Liver (tissue), 9 donors: ENCODE results near the gene MYCBPAP. TPM values are rescaled to one million over a fixed set of nuclear protein-coding genes. Genes with fewer than 3 reads are reported as not detected.

Experiments used
- DNase-seq: peaks from one replicate; pipeline ENCODE4 v3.0.0-alpha.2; 2017; ENCODE audit warnings: low spot score
- H3K27ac ChIP-seq, 2 donors: one replicate each; pipeline ENCODE4 v1.7.0; 2013; ENCODE audit warnings: inconsistent platforms in 2 of 2, low read length in 2 of 2, control low read depth in 1 of 2, low read depth in 1 of 2, mild to moderate bottlenecking in 1 of 2
- H3K27me3 ChIP-seq, 4 donors: one replicate each; pipeline versions ENCODE4 v1.6.1 to v1.7.0; 2013; ENCODE audit warnings: low read length in 3 of 4, inconsistent platforms in 1 of 4, mild to moderate bottlenecking in 1 of 4, moderate library complexity in 1 of 4; ENCODE audit not compliant: control insufficient read depth in 4 of 4, insufficient read depth in 4 of 4
- H3K36me3 ChIP-seq, 4 donors: one replicate each; pipeline versions ENCODE4 v1.6.1 to v1.7.0; 2013; ENCODE audit warnings: low read length in 3 of 4, mild to moderate bottlenecking in 3 of 4, low read depth in 1 of 4, moderate library complexity in 1 of 4; ENCODE audit not compliant: control insufficient read depth in 4 of 4, insufficient read depth in 3 of 4
- H3K4me1 ChIP-seq, 4 donors: one replicate each; pipeline versions ENCODE4 v1.6.1 to v1.7.0; 2013; ENCODE audit warnings: low read length in 3 of 4, mild to moderate bottlenecking in 3 of 4, moderate library complexity in 1 of 4; ENCODE audit not compliant: control insufficient read depth in 4 of 4, insufficient read depth in 4 of 4
- H3K4me3 ChIP-seq, 3 donors: one replicate each; pipeline versions ENCODE4 v1.6.1 to v1.7.0; 2013; ENCODE audit warnings: low read length in 3 of 3, control low read depth in 1 of 3, low read depth in 1 of 3, mild to moderate bottlenecking in 1 of 3
- H3K9ac ChIP-seq, 2 donors: one replicate each; pipeline ENCODE4 v1.7.0; 2013; ENCODE audit warnings: low read length in 2 of 2, mild to moderate bottlenecking in 2 of 2, moderate library complexity in 2 of 2, control low read depth in 1 of 2, low read depth in 1 of 2
- H3K9me3 ChIP-seq, 4 donors: one replicate each; pipeline versions ENCODE4 v1.6.1 to v1.7.0; 2013; ENCODE audit warnings: low read length in 3 of 4; ENCODE audit not compliant: control insufficient read depth in 4 of 4
- CTCF ChIP-seq: fragments of 150-350 bp; IDR thresholded peaks from 2 replicates; pipeline ENCODE4 v1.5.1; 2017; ENCODE audit warnings: improper control_type of control experiment, low read depth, low read length; ENCODE audit not compliant: missing input control
- EGR1 ChIP-seq, 2 donors: IDR thresholded peaks; 2 replicates each; pipeline ENCODE4 v1.6.1; 2016 to 2018; ENCODE audit warnings: antibody characterized with exemption in 2 of 2, low read depth in 2 of 2
- FOXA1 ChIP-seq: IDR thresholded peaks from 2 replicates; pipeline ENCODE4 v1.6.1; 2016; ENCODE audit warnings: antibody characterized with exemption
- FOXA2 ChIP-seq: IDR thresholded peaks from 2 replicates; pipeline ENCODE4 v1.6.1; 2016; ENCODE audit warnings: antibody characterized with exemption
- GABPA ChIP-seq, 2 donors: IDR thresholded peaks in 1 of 2; conservative IDR thresholded peaks in 1 of 2; 2 replicates each; pipeline ENCODE4 v1.6.1; 2016; ENCODE audit warnings: antibody characterized with exemption in 2 of 2, mild to moderate bottlenecking in 1 of 2, moderate library complexity in 1 of 2
- HNF4A ChIP-seq, 2 donors: conservative IDR thresholded peaks; 2 replicates each; pipeline ENCODE4 v1.6.1; 2016; ENCODE audit warnings: antibody characterized with exemption in 2 of 2, mild to moderate bottlenecking in 2 of 2
- HNF4G ChIP-seq: IDR thresholded peaks from 2 replicates; pipeline ENCODE4 v1.6.1; 2016; ENCODE audit warnings: antibody characterized with exemption
- JUND ChIP-seq, 2 donors: IDR thresholded peaks; 2 replicates each; pipeline ENCODE4 v1.6.1; 2016; ENCODE audit warnings: antibody characterized with exemption in 2 of 2
- NR2F2 ChIP-seq: IDR thresholded peaks from 2 replicates; pipeline ENCODE4 v1.6.1; 2016; ENCODE audit warnings: antibody characterized with exemption
- RAD21 ChIP-seq, 2 donors: IDR thresholded peaks; 2 replicates each; pipeline ENCODE4 v1.6.1; 2016; ENCODE audit warnings: antibody characterized with exemption in 2 of 2, mild to moderate bottlenecking in 2 of 2
- RXRA ChIP-seq, 2 donors: IDR thresholded peaks; 2 replicates each; pipeline ENCODE4 v1.6.1; 2017 to 2018; ENCODE audit warnings: antibody characterized with exemption in 2 of 2, mild to moderate bottlenecking in 1 of 2
- SP1 ChIP-seq: IDR thresholded peaks from 2 replicates; pipeline ENCODE4 v1.6.1; 2018; ENCODE audit warnings: antibody characterized with exemption, mild to moderate bottlenecking
- TAF1 ChIP-seq: conservative IDR thresholded peaks from 2 replicates; pipeline ENCODE4 v1.6.1; 2016; ENCODE audit warnings: antibody characterized with exemption, mild to moderate bottlenecking
- YY1 ChIP-seq: IDR thresholded peaks from 2 replicates; pipeline ENCODE4 v1.6.1; 2016; ENCODE audit warnings: antibody characterized with exemption, mild to moderate bottlenecking
- WGBS: extraction: QIAGEN DNeasy Blood & Tissue Kit; methylation state at CpG from one replicate; pipeline ENCODE4 v1.1.7; 2013; 5-methylcytosine and 5-hydroxymethylcytosine counted together
- polyA plus RNA-seq, 2 donors: library from polyadenylated mRNA; stranded (reverse) in 1 of 2; unstranded in 1 of 2; fragments of 200-250 nt in 1 of 2; fragments of >200 nt in 1 of 2; fragmentation: Nextera tagmentation in 1 of 2; extraction: Ambion mirVana in 1 of 2; gene quantifications; one replicate each; pipeline versions ENCODE4 v1.2.1 to v1.2.3, GENCODE V29; 2013 to 2015
- total RNA-seq, 2 donors: library from RNA; depleted of rRNA; stranded (reverse); fragments of >200 nt; gene quantifications; one replicate each; pipeline ENCODE4 v1.2.3, GENCODE V29; 2014
- TF ChIP-seq, protein P1 (sequence below): IDR thresholded peaks from 2 replicates; pipeline ENCODE4 v1.6.1; 2016; ENCODE audit warnings: antibody characterized with exemption, mild to moderate bottlenecking
- TF ChIP-seq, protein P2 (sequence below): IDR thresholded peaks from 2 replicates; pipeline ENCODE4 v1.6.1; 2016; ENCODE audit warnings: antibody characterized with exemption
- TF ChIP-seq, protein P3 (sequence below): IDR thresholded peaks from 2 replicates; pipeline ENCODE4 v1.6.1; 2016; ENCODE audit warnings: antibody characterized with exemption
- TF ChIP-seq, protein P4 (sequence below): IDR thresholded peaks from 2 replicates; pipeline ENCODE4 v1.6.1; 2016; ENCODE audit warnings: antibody characterized with exemption
- donor health status: healthy.
- donor health status: healthy.
- donor health status: healthy.
- donor health status: healthy.
- donor health status: healthy.

The MYCBPAP gene
- total and polyA plus RNA-seq, 4 donors, result 0.23 to 0.25 TPM; not detected in 2

DNA sequence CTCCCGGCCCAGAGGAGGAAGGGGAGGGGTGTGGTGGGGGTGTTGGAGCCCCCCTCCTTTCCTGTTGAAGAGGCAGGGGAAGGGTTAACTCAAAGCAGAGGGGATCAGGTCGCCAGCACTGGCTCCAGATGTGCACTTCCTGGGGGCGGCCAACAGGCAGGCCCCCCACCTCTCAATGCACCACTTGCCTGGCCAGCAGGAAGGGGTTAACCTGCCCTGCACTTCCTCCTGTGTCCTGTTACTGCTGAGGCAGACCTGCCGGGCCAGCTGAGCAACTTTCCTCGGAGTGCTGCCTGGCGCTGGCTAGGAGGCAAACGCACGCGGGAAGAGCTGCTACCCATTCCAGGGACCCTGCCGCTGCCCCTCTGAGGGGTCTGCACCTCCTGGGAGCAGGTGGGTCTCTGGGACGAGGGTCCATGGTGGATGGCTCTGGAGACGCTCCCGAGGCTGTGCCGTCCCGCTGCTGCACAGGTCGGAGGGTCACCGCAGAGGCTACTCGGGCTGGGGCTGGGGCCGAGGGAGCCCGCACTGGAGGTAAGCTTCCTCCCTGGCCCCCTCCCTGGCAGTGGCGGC, 24.3 kb downstream of the MYCBPAP start, which contains the start of gene EPN3:
EPN3 (plus strand) TSS at position 284 of the 573 bp plus-strand sequence. CDS start 3,822 bp downstream, outside the sequence.
- no peak within 1 kb of the TSS for H3K27ac ChIP-seq
- no peaks in the 10 kb centered on the region for H3K36me3 ChIP-seq
- no peak for DNase-seq
- H3K9ac ChIP-seq, result no peak within 1 kb of the TSS
- WGBS, result 3% methylated on average over 21 of the region's 21 CpGs
- H3K4me1 ChIP-seq, result peaks cover 1 to 13% (median 6%) of the 10 kb centered on the region in 4 donors
- H3K4me3 ChIP-seq, result no peak within 1 kb of the TSS
- peaks cover 0 to 13% (median 4%) of the 10 kb centered on the region in 4 donors for H3K27me3 ChIP-seq
- no peaks in the 10 kb centered on the region for H3K9me3 ChIP-seq
- TF ChIP-seq RXRA (IDR thresholded peaks at IDR 0.05), result no peak
- no peak for TF ChIP-seq EGR1 (IDR thresholded peaks at IDR 0.05; ENCODE audit: low read depth in 2 of 2)
- no peak for TF ChIP-seq CTCF
- TF ChIP-seq FOXA2, result no peak
- no peak for TF ChIP-seq HNF4G
- TF ChIP-seq TAF1, result no peak
- no peak for TF ChIP-seq HNF4A (conservative IDR thresholded peaks at IDR 0.05)
- TF ChIP-seq, protein P1, sequence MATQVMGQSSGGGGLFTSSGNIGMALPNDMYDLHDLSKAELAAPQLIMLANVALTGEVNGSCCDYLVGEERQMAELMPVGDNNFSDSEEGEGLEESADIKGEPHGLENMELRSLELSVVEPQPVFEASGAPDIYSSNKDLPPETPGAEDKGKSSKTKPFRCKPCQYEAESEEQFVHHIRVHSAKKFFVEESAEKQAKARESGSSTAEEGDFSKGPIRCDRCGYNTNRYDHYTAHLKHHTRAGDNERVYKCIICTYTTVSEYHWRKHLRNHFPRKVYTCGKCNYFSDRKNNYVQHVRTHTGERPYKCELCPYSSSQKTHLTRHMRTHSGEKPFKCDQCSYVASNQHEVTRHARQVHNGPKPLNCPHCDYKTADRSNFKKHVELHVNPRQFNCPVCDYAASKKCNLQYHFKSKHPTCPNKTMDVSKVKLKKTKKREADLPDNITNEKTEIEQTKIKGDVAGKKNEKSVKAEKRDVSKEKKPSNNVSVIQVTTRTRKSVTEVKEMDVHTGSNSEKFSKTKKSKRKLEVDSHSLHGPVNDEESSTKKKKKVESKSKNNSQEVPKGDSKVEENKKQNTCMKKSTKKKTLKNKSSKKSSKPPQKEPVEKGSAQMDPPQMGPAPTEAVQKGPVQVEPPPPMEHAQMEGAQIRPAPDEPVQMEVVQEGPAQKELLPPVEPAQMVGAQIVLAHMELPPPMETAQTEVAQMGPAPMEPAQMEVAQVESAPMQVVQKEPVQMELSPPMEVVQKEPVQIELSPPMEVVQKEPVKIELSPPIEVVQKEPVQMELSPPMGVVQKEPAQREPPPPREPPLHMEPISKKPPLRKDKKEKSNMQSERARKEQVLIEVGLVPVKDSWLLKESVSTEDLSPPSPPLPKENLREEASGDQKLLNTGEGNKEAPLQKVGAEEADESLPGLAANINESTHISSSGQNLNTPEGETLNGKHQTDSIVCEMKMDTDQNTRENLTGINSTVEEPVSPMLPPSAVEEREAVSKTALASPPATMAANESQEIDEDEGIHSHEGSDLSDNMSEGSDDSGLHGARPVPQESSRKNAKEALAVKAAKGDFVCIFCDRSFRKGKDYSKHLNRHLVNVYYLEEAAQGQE, result no peak
- no peak for TF ChIP-seq GABPA (IDR thresholded peaks at IDR 0.05 in 1 of 2, conservative IDR thresholded peaks at IDR 0.05 in 1 of 2)
- TF ChIP-seq, protein P2, sequence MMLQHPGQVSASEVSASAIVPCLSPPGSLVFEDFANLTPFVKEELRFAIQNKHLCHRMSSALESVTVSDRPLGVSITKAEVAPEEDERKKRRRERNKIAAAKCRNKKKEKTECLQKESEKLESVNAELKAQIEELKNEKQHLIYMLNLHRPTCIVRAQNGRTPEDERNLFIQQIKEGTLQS, result no peak
- no peak for TF ChIP-seq FOXA1
- no peak for TF ChIP-seq JUND (IDR thresholded peaks at IDR 0.05)
- no peak for TF ChIP-seq RAD21 (IDR thresholded peaks at IDR 0.05)
- TF ChIP-seq YY1, result no peak

- Histone ChIP-seq H3K4me3 (no peak overlapping the region), H3K9ac (no peak overlapping the region), H3K27me3 (peaks cover 0 to 13% (median 4%) of the 10 kb centered on the region in 4 donors), H3K4me1 (peaks cover 1 to 13% (median 6%) of the 10 kb centered on the region in 4 donors), H3K36me3 (no peaks in the 10 kb centered on the region), H3K27ac (no peak overlapping the region), H3K9me3 (no peaks in the 10 kb centered on the region)
- WGBS, result 26% methylated on average over 5 of the region's 5 CpGs
- no peak for DNase-seq
- TF ChIP-seq EGR1 (IDR thresholded peaks at IDR 0.05; ENCODE audit: low read depth in 2 of 2) (no peak), RXRA (IDR thresholded peaks at IDR 0.05) (no peak), HNF4A (conservative IDR thresholded peaks at IDR 0.05) (no peak), RAD21 (IDR thresholded peaks at IDR 0.05) (no peak), SP1 (no peak), FOXA2 (no peak), GABPA (IDR thresholded peaks at IDR 0.05 in 1 of 2, conservative IDR thresholded peaks at IDR 0.05 in 1 of 2) (no peak), TAF1 (no peak), HNF4G (no peak), JUND (IDR thresholded peaks at IDR 0.05) (no peak), NR2F2 (no peak), FOXA1 (no peak), YY1 (no peak), CTCF (no peak)
- TF ChIP-seq, protein P3, sequence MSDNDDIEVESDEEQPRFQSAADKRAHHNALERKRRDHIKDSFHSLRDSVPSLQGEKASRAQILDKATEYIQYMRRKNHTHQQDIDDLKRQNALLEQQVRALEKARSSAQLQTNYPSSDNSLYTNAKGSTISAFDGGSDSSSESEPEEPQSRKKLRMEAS, result no peak
- TF ChIP-seq, protein P2, result no peak
- TF ChIP-seq, protein P4, sequence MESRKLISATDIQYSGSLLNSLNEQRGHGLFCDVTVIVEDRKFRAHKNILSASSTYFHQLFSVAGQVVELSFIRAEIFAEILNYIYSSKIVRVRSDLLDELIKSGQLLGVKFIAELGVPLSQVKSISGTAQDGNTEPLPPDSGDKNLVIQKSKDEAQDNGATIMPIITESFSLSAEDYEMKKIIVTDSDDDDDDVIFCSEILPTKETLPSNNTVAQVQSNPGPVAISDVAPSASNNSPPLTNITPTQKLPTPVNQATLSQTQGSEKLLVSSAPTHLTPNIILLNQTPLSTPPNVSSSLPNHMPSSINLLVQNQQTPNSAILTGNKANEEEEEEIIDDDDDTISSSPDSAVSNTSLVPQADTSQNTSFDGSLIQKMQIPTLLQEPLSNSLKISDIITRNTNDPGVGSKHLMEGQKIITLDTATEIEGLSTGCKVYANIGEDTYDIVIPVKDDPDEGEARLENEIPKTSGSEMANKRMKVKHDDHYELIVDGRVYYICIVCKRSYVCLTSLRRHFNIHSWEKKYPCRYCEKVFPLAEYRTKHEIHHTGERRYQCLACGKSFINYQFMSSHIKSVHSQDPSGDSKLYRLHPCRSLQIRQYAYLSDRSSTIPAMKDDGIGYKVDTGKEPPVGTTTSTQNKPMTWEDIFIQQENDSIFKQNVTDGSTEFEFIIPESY, result no peak
Measured at GRCh38 chr17:50533185-50533584, 24.9 kb downstream of the MYCBPAP start.
